Measurements from ENCODE around the gene SMARCD1. TPM values are rescaled to one million over a fixed set of nuclear protein-coding genes. Genes with fewer than 3 reads are reported as not detected.

Gene SMARCD1
- total RNA-seq, 4 donors from 2014 or later = 44.7 to 61.6 (median 46.5) TPM

GRCh38 chr12:50072198-50072907 is 12.8 kb upstream of the SMARCD1 start:
- TF ChIP-seq CTCF (IDR thresholded peaks at IDR 0.05; ENCODE audit: low read depth) = no peak

GRCh38 chr12:50073206-50073605 is 11.9 kb upstream of the SMARCD1 start:
- no peak for TF ChIP-seq CTCF (IDR thresholded peaks at IDR 0.05; ENCODE audit: low read depth)

- no peak for TF ChIP-seq CTCF (IDR thresholded peaks at IDR 0.05; ENCODE audit: low read depth)
These were observed 11.4 kb upstream of the SMARCD1 start for GRCh38 chr12:50073712-50074111.

GRCh38 chr12:50074936-50075807 is 10.0 kb upstream of the SMARCD1 start:
- TF ChIP-seq CTCF (IDR thresholded peaks at IDR 0.05; ENCODE audit: low read depth) = no peak

- no peak for TF ChIP-seq CTCF (IDR thresholded peaks at IDR 0.05; ENCODE audit: low read depth)
These were observed 9.4 kb upstream of the SMARCD1 start for GRCh38 chr12:50075808-50076170.

GRCh38 chr12:50077099-50077498 is 8.0 kb upstream of the SMARCD1 start:
- TF ChIP-seq CTCF (IDR thresholded peaks at IDR 0.05; ENCODE audit: low read depth) = no peak

GRCh38 chr12:50078281-50078680 is 6.9 kb upstream of the SMARCD1 start:
- no peak for TF ChIP-seq CTCF (IDR thresholded peaks at IDR 0.05; ENCODE audit: low read depth)

Measured in subcutaneous adipose tissue (tissue), 4 donors.